Activated CD4-positive, alpha-beta T cell treated with anti-CD3 and anti-CD28 coated beads for 24 hours (primary cell): ENCODE results near the gene BAG1.
A peak's percentile ranks its signal among the peaks of the same experiment; 100 is the strongest.

ENCODE experiments used
- DNase-seq, 2 donors: peaks; one replicate each; pipeline ENCODE4 v3.0.0-alpha.2; 2020; ENCODE audit warnings: low read depth in 2 of 2

BAG1 gene

DNA sequence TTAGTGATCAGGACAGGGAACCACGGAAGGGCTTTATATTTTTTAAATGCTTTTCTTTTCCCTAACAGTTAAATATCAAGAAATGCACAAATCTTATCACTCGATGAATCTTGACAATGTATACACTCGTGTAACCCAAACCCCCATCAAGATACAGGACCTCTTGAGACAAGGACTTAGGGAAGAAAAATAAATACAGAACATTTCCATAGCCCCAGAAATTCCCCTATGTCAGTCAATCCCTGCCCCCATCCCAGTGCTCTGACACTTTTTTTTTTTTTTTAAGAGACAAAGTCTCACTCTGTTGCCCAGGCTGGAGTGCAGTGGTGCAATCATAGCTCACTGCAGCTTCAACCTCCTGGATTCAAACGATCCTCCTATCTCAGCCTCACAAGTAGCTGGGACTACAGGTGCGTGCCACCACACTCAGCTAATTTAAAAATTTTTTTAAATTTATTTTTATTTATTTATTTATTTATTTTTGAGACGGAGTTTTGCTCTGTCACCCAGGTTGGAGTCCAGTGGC is 21.8 kb downstream of the BAG1 start:
- no peak for DNase-seq

DNA sequence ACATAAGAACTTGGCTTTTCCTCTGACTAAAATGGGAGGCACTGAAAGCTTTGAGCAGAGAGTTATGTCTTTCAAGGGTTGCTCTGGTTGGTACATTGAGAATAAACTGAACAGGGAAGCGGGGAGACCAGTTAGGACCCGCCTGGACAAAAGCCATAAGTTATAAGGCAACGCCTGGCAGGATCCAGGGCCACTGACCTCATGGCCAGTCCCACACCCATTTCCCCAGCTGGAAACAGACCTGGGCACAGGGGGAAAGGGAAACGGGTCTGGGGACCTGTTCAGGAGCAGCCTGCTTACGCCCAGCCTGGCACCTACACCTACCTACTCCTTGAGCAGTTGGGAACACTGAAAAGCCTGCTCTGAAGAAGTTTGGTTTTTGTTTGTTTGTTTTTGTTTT is 23.2 kb downstream of the BAG1 start:
- no peak for DNase-seq

DNA sequence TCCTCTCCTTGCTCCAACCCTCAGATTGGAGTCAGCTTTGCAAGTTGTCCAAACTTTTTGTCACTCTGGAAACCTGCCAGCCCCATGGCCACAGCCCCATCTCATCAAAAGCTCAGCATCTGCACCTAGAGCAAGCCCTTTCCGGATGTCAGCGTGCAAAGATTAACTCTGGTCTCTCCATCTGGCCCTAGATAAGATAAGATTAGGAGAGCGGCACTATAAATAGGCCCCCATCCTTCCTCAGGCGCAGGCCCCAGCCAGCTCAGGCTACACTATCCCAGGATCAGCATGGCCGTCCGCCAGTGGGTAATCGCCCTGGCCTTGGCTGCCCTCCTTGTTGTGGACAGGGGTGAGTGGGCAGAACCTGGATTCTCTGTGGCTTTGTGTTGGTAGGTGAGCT is 24.6 kb downstream of the BAG1 start, which contains the start of gene SPINK4:
Gene SPINK4 (plus strand): TSS at position 247 of the 400 bp plus-strand sequence. CDS start 42 bp downstream, at position 289.
- no peak for DNase-seq

DNA sequence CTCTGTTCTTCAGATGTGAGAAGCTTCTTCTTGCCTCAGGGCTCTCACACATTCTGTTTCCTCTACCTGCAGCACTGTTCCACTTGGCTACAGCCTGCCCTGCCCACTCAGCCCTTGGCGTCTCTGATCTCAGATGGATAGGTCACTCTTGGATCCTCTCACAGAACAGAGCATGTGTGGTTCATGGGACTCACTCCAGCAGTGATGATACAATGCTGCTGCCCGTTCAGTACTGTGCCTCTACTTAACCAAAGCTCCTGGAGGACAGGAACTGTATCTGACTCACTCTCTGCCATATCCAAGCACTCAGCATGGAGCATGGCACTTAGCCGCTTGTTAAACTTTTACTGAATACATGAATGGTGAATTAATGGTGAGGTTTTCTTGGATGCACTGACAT is 27.9 kb downstream of the BAG1 start:
- DNase-seq, result no peak

DNA sequence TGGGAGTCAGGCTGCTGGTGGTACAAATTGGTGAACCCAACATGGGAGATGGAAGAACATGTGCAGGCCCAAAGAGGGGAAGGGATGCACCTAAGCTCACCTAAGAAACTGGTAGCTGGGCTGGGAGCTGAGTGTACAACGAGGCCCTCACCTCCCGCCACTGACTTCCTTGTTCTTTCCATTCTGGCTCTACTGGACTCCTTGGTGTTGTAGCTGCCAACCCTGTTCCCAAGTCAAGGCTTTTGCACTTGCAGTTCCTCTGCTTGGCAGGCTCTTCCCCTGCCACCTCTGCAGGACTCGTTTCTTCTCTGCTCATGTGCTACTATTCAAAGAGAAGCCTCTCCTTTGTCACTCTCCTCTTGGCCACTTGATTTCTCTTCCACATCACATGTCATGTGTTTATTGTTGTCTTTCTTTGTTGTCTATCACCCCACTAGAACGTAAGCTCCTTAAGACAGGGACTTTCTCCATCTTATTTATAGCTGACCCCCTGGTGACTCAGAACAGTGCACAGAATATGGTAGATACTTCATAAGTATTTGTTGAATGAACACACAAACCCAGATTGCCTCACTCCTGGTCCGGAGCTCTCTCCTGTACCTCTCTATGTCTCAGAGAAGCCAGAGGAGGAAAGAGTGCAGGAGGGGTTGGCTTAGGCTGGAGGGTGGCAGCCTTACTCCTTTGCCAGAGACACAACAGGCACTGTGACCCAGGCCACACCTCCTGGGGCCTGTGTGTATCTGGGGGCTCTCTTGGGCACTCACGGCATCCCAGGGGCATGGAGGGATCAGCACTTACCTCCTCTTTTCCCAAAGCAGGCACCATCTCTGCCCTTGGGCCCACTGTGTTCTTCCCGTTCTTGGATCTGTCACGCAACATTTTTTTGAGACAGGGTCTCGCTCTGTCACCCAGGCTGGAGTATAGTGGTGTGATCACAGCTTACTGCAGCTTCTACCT is 29.7 kb downstream of the BAG1 start:
- DNase-seq, result no peak

DNA sequence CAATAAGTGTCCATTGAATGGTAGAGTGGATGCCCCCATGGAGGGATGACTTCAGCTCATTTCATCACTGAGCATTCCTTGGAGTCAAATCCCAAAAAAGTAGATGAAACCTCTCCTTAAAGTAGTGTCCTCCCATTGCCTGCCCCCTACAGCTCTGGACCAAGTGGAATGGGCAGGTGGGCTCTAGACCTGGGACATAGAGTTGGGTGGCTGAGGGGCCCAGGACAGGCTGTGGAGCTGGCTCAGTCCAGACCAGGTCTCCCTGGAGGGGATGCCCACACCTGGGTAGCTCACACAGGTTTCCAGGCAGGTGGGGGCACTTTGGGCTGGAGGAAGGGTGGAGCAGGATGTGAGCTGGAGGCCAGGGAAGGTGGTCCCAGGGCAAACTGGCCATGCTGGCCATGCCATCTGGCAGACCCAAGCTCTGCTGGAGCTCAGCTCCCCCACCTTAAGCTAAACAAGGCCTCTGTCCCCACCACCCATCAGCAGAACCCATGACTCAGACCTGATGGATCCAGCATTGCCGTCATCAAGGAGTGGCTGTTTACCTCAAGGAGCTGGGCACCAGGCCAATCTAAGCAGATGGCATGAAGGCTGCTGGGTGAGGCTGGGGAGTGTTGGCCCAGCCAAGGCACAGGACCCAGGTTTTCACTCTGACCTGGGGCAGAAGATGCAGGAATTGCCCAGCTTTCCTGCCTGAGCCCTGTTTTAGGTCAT is 30.7 kb downstream of the BAG1 start:
- no peak for DNase-seq

DNA sequence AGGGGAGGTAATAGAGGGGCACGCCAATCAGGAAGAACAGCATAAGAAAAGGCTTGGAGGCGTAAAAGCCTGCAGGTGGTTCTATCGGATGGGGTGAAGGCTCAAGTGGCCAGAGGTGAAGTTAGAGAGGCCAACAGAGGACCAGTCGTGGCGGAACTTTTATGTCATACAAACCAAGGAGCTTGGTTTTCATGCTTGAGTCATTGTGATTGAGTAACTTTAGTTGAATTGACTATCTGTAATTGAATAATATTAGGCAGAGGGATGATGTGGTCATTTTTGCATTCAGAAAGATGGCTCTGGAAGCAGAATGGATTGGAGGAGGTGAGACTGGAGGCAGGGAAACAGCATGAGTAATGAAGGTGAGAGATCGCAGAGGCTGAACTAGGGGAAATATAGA is 31.7 kb downstream of the BAG1 start:
- no peak for DNase-seq

DNA sequence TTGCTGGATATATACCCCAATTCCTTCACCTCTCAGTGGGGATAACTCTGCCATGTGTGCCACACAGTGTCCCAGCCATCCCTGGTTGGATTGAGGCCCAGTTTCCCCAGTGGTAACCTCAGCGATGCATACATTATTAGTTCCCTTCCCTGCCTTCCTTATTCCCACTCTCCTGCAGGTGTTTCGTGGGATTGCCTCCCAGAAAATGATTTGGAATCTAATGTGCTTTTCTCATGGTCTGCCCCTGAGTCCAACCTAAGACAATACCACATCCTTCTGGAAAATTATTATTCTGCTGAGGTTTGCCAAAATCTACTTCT is 32.9 kb downstream of the BAG1 start:
- no peak for DNase-seq

DNA sequence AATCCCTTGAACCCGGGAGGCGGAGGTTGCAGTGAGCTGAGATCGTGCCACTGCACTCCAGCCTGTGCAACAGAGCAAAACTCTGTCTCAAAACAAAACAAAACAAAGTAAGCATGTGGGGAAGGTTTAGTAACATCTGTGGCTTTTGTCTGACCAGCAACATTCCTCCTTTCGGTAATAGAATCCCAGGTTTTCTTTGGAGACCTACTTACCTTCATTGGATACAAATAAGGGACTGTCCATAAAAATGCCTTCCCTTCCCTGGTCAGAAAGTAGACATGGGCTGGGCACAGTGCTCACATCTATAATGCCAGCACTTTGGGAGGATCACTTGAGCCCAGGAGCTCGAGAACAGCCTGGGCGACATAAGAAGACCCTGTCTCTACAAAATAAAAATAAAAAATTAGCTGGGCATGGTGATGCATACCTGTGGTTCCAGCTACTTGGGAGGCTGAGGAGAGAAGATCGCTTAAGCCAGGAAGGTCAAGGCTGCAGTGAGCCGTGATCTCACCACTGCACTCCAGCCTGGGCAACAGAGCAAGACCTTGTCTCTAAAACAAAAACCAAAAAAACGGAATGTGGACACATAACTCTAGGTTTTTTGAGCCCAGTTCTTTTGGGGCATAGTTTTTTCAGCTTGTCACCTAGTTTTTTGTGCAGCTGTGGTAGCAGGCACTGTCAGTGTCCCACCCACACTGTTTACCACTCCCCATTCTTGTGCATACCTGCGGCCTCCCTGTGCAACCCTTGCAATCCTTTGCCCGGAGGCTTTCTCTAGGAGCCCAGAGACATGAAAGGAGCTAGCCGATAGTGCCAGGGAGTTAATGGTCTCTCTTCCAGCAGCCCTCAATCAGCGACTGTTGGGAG is 33.5 kb downstream of the BAG1 start:
- no peak for DNase-seq

DNA sequence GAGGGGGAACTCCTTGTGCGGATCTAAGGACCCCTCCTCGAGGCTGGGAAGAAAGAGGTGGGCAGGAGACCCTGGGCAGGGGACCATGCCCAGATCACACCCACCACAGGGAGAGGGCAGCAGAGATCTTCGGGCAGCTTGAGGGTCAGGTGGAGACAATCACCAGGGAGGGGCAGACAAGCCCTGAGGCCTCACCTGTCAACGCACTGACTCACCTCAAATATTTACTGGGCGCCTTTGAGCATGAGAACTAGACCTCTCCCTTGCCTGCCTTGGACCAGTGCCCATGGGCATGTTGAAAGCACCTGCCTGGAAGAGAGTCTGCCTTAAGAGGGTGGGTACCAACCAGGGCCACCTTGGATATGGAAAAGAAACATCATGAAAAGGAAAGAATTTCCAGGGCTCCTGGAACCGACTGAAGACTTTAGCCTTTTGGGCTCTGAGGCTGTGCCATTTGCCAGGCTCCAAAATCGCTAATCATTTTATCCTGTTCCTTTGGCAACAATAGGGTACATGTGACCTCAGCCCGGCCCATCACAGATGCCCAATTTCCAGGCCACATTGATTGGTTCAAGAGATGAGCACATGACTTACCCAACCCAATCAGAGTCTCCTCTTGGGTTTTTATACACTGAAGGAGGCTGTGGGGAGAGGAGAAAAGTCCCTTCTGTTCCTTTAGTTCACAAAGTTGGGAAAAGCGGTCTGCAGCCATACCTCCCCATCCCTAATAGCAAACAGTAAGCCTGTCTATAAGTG is 35.0 kb downstream of the BAG1 start:
- no peak for DNase-seq

DNA sequence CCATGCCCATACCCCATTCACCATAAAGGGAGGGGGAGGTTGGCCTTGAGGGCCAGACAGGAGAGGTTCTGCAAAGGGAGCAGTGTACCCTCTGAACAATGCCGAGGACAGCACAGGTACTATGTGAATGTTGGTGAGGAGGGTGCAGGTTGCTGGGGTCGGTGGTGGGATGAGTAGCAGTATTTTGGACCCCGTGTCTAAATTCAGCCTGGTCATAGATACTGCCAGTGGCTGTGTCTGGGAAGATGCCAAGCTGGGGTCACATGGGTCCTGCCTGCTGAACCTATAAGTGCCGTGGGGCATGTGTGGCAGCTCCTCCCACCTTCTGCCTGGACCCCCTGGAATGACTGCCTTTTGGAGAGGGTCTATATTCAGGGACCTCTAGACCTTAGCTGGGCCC is 35.9 kb downstream of the BAG1 start:
- no peak for DNase-seq

DNA sequence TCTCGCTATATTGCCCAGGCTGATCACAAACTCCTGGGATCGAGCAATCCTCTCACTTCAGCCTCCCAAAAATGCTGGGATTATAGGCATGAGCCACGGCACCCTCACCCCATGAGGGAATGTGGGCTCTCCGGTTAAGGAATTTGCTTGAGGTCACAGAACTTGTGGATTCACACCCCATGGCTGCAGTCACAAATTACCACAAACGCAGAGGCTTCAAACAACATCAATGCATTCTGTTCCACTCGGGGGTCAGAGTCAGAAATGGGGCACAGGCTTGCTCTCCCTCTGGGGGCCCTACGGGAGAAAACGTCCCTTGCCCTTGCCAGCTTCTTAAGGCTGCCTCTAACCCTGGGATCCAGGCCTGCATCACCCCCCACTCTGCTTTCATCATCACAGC is 36.8 kb downstream of the BAG1 start:
- DNase-seq, result no peak

DNA sequence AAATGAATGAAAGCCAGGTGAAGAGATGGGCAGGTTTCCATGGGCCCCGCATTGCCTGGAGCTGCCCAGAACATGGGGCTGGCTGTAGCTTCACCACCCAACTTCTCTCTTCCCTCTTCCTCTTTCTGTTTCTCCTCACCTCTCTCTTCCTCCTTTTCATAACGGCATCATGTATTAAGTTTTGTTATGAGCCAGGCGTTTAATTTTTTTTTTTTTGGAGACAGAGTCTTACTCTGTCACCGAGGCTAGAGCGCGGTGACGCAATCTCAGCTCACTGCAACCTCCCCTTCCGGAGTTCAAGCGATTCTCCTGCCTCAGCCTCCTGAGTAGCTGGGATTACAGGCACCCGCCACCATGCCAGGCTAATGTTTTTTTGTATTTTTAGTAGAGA is 37.5 kb downstream of the BAG1 start:
- DNase-seq, result no peak

DNA sequence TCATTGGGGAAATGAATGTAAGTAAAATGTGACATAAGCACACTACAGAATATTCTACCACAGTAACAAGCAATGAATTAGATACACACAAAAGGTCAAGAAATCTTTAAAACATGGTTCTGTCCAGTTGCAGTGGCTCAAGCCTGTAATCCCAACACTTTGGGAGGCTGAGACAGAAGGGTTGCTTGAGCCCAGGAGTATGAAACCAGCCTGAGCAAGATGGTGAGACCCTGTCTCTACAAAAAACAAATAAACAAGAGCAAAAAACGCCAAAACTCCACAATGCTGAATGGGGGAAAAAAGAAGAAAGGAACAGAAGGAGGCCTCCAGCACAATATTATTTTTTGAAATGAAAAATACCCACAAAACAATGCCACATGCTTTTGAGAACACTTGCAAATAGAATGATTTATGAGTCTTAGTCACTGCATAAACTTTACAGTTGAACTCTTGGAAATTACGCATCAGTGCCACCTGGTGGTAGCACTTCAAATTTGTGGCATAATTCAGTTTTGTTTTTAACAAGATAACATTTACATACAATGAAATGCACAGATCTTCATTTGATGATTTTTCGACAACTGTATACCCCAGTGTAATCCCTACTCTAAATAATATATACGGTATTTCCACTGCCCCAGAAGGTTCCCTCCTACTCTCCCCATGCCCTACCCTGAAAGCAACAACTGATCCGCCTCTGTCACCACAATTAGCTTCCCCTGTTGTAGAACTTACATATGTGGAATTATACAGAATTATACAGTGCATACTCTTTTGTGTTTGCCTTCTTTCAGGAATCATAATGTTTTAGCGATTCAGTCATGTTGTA is 39.0 kb downstream of the BAG1 start:
- peak; percentile 62 to 63 for DNase-seq

DNA sequence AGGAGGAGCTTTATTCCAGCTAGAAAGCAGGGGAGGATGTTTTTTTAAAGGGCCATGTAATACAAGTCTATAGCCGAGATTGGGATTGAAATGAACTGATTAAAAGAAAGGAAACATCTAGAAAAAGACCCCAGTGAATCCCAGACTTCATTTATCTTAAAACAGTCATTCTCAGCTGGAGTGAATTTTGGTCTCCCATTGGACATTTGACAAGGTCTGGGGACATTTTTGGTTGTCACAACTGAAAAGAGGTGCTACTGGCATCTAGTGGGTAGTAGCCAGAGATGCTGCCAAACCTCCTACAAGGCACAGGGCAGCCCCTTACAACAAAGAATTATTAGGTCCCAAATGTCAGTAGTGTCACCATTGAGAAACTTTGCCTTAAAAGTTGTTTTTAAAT is 40.8 kb downstream of the BAG1 start:
- no peak for DNase-seq

DNA sequence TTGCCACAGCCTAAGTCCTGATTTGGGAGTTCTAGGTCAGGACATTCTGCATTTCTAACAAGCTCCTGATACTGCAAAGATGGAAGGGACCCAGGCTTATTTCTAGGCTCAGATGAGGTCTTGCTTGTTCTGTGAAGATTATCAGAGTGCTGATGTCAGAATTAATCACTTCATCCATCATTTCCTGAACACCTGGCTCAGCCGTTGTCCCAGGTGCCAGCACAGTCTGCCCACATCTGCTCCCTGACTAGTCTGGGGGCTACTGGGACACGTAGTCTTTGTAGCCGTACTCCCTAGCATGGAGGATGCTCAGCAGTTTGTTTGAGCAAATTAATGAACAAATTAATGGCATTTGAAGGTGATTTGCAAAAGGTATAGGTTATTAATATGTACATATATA is 42.5 kb downstream of the BAG1 start:
- no peak for DNase-seq

DNA sequence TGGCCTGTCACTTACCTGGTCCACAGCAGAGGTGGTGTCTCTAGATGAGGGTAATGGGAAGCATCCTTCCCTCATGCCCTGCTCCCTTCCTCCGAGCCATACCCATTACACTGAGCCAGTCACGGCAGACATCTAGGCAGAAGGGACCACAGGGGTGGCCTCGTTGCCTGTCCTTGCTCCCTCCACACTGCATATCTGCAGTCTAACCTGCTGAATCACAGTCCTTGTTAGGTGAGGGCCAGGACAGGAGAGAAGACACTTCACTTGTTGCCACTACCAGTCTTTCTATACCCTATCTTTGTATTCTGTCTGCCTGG is 43.0 kb downstream of the BAG1 start:
- no peak for DNase-seq

DNA sequence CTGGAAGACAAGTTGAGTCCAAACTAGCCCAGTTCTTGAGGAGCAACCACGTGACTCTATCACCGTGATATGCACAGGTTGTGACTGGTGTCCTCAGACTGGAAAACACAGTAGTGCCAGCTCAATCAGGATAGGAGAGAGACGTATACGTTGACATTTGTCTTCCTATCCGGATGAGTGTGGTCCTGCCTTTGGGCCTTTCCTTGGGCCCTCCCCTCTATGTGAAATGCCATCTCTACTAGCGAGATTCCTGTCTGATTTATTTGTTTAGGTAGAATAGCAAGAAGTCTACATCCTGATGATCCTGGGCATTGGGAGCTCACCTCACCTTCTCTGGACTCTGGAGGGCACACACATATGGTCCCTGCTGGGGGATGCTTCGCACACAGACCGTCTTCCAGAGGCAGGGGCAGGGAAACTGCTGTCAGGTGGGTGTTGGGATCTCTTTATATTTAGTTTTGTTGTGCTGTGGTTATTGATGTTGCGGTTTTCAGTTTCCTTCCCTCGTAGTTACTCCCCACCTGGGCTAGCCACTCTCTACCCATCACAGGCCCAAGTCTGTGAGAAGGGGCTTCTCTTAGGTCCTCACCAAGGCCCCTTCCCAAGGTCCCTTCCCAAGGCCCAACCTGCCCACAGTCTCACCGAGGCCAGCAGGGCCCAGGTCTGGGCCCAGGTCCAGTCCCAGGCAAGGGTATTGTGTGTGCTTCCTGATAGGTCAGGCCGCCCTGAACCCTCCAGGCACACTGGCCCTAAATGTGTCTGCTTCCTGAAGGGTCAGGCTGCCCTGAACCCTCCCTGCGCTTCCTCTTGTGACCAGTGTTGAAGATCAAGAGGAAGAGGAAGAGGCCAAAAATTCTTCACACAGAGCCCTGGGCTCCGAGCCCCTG is 43.6 kb downstream of the BAG1 start:
- DNase-seq, result no peak

DNA sequence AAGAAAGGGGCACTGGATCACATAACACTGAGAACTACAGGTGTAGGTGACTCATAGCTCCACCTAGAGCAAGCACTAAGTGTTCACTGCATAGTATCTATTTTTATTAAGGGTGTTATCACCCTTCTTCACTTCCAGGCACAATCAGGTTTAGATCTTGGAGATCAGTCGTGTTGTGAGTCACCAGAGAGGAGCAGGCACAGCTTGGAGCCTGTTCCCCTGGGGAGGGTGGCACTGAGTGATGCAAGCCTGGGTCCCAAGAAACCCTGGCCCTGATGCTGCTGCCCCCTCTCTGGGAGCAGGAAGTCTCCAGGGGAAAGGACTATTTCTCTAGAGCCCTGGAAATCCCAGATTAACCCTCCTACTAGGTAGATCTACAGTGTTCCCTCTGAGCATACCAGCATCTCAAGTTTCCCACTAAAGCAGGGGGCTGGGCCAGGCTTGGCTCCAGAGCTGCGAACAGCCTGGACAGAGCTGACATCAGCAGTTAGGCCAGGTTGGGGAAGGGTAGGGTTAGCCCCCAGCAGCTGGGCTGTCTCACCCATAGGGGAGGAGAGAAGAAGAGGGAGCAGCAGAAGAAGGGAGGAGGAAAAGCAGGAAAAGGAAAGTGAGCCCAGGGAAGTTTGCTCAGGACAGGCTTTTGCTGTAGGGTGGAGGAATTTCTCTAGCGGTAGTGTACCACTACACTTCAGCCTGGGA is 52.7 kb downstream of the BAG1 start:
- no peak for DNase-seq
